Measurements from ENCODE around the gene USP9X.

GRCh38 chrX:41121766-41122165, 36.5 kb downstream of the USP9X start:
- TF ChIP-seq POLR2A (IDR thresholded peaks at IDR 0.05; ENCODE audit: low read depth, low read length) (no peak), CTCF (IDR thresholded peaks at IDR 0.05; ENCODE audit: extremely low read depth in 1 of 2, insufficient read depth in 1 of 2, low read depth in 1 of 2, low read length in 2 of 2) (no peak)
- TF ChIP-seq, protein P1, sequence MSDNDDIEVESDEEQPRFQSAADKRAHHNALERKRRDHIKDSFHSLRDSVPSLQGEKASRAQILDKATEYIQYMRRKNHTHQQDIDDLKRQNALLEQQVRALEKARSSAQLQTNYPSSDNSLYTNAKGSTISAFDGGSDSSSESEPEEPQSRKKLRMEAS (IDR thresholded peaks at IDR 0.05; ENCODE audit: insufficient read depth, insufficient read length), result no peak
